ENCODE results near the gene CD160.
A peak's percentile ranks its signal among the peaks of the same experiment; 100 is the strongest.
"Not testable (repeated sequence)": the region's sequence is repeated elsewhere in the genome, so short reads cannot be mapped to it uniquely, and the experiment has no call there.

CD160 gene, protein sequence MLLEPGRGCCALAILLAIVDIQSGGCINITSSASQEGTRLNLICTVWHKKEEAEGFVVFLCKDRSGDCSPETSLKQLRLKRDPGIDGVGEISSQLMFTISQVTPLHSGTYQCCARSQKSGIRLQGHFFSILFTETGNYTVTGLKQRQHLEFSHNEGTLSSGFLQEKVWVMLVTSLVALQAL

DNA sequence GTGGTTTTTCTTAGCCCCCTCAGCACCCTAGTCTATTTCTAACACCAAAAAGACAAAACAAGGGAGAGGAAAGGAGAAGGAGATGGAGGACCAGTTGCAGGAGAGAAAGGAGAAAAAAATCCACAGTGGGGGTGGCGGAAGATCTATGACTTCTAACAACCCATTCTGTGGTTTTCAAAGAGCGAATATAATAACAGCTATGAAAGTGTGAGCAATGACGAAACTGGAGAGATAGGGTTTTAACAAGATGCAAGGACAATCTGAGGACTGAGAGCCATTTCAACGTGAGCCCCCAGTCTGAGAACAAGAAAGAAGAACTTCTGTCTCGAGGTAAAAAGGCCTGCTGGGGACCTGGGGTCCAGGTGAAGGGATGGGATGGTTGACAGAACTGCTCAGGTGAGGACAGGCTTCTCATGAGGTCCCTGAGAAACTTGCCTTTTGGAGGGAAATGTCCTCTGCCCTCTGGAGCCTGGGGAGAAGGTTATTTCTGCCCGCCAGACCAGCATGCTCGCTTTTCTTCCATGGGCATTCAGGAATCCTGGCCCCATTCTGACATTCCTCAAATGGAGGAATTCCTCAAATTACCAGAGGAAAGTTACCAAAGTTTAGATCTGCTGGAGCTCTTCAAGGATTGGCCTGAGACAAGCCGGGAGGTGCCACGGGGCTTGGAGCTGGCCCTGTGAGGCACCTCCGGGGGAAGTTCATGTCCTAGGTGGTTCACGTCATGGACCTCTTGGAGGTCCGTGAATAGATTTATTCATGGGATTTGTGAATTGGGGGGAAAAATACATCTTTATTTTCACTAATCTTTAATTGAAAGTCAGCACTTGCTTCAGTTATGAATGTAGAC, at the start of gene CD160:
TSS of gene CD160 (plus strand) at position 270 of the 850 bp plus-strand sequence. CDS start 8,829 bp downstream, outside the sequence.
- H3K9me3 Mint-ChIP-seq, result no peaks in the 10 kb centered on the region
- H3K27ac Mint-ChIP-seq, result no peak within 1 kb of the TSS
- H3K36me3 Mint-ChIP-seq (ENCODE audit: low read depth), result no peaks in the 10 kb centered on the region
- peaks cover 10% of the 10 kb centered on the region for H3K4me1 Mint-ChIP-seq (ENCODE audit: low read depth)
- peaks cover 22% of the 10 kb centered on the region for H3K27me3 Mint-ChIP-seq (ENCODE audit: low read depth)
- H3K4me3 Mint-ChIP-seq, result no peak within 1 kb of the TSS

GRCh38 chr1:145670995-145671745, 48.1 kb upstream of the CD160 start:
- not testable (repeated sequence) for H3K4me1 Mint-ChIP-seq (ENCODE audit: low read depth); H3K9me3 Mint-ChIP-seq; H3K4me3 Mint-ChIP-seq; H3K27ac Mint-ChIP-seq; H3K27me3 Mint-ChIP-seq (ENCODE audit: low read depth)
- H3K36me3 Mint-ChIP-seq (ENCODE audit: low read depth), result peaks cover 10% of the 10 kb centered on the region

DNA sequence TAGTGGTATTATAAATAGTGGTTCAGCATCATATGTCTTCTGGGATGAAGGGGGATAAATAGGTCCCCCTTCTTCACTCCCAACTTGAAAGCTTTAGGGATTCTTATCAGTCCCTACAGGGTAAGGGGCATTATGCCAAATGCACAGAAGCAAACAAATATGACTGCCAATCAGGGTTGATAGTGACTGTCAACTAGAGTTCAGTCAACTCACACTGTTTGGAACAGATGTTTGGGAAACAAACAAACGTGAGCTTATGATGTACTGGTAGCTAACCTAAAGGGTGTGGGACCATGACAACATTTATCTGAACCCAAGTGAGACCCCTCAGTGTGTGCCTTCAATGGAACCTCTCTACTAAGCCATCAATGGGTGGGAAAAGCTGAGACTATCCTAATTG, 46.1 kb upstream of the CD160 start:
- H3K27me3 Mint-ChIP-seq (ENCODE audit: low read depth); H3K4me1 Mint-ChIP-seq (ENCODE audit: low read depth); H3K4me3 Mint-ChIP-seq; H3K36me3 Mint-ChIP-seq (ENCODE audit: low read depth); H3K9me3 Mint-ChIP-seq; H3K27ac Mint-ChIP-seq: not testable (repeated sequence)

- peaks cover 12% of the 10 kb centered on the region for H3K4me1 Mint-ChIP-seq (ENCODE audit: low read depth)
- not testable (repeated sequence) for H3K27ac Mint-ChIP-seq; H3K27me3 Mint-ChIP-seq (ENCODE audit: low read depth); H3K4me3 Mint-ChIP-seq; H3K9me3 Mint-ChIP-seq; H3K36me3 Mint-ChIP-seq (ENCODE audit: low read depth)
Measured at GRCh38 chr1:145684858-145685257, 34.4 kb upstream of the CD160 start.

- not testable (repeated sequence) for H3K27ac Mint-ChIP-seq; H3K9me3 Mint-ChIP-seq; H3K36me3 Mint-ChIP-seq (ENCODE audit: low read depth); H3K27me3 Mint-ChIP-seq (ENCODE audit: low read depth); H3K4me3 Mint-ChIP-seq
- peaks cover 24% of the 10 kb centered on the region for H3K4me1 Mint-ChIP-seq (ENCODE audit: low read depth)
Measured at GRCh38 chr1:145686078-145686477, 33.2 kb upstream of the CD160 start.

- H3K36me3 Mint-ChIP-seq (ENCODE audit: low read depth), result peaks cover 6% of the 10 kb centered on the region
- H3K9me3 Mint-ChIP-seq, result no peaks in the 10 kb centered on the region
- no peak overlapping the region for H3K4me3 Mint-ChIP-seq
- H3K27me3 Mint-ChIP-seq (ENCODE audit: low read depth), result no peaks in the 10 kb centered on the region
- peaks cover 30% of the 10 kb centered on the region for H3K4me1 Mint-ChIP-seq (ENCODE audit: low read depth)
- no peak overlapping the region for H3K27ac Mint-ChIP-seq
Measured at GRCh38 chr1:145688328-145688727, 31.0 kb upstream of the CD160 start.

DNA sequence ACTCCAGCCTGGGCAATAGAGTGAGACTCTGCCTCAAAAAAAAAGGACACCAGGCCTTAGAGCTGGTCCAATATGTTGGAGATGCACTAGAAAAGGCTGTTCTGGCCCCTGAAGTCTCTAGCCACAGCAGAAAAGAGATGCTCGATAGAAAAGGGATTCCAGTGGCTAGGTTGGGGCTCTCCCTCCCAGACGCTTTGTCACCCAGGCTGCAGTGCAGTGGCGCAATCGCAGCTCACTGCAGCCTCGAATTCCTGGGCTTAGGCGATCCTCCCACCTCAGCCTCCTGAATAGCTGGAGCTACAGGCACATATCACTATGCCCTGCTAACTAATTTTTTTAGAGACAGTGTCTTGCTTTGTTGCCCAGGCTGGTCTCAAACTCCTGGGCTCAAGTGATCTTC, 30.4 kb upstream of the CD160 start:
- Mint-ChIP-seq H3K4me1 (ENCODE audit: low read depth) (peaks cover 30% of the 10 kb centered on the region), H3K9me3 (no peaks in the 10 kb centered on the region)

DNA sequence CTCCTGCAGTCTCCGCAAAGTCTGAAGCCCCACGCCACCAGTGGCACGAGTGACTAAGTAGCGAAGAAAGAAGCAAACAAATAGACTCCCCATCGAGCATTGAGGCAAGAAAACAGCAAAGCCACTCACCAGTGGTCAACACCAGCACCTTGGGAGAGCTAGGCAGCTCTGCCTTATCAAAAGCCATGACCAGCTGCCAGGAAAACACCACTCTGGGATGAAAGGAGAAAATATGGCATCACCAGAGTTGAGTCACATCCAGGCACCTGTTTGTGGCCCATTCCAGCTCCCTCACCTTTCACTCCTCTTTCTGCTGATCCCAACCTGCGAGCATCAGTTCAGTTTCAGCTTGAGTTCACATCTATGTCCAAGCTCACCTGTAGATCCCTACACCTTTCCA, 29.4 kb upstream of the CD160 start:
- peaks cover 30% of the 10 kb centered on the region for H3K4me1 Mint-ChIP-seq (ENCODE audit: low read depth)
- H3K36me3 Mint-ChIP-seq (ENCODE audit: low read depth), result peaks cover 6% of the 10 kb centered on the region
- peak overlapping the region; percentile 49 for H3K4me3 Mint-ChIP-seq
- H3K27ac Mint-ChIP-seq, result peak overlapping the region; percentile 61
- no peaks in the 10 kb centered on the region for H3K27me3 Mint-ChIP-seq (ENCODE audit: low read depth)
- H3K9me3 Mint-ChIP-seq, result no peaks in the 10 kb centered on the region

More for the DNA sequence above, 30.4 kb upstream of the CD160 start:
- no peaks in the 10 kb centered on the region for H3K27me3 Mint-ChIP-seq (ENCODE audit: low read depth)
- no peak overlapping the region for H3K27ac Mint-ChIP-seq
- H3K36me3 Mint-ChIP-seq (ENCODE audit: low read depth), result peaks cover 6% of the 10 kb centered on the region
- H3K4me3 Mint-ChIP-seq, result no peak overlapping the region

DNA sequence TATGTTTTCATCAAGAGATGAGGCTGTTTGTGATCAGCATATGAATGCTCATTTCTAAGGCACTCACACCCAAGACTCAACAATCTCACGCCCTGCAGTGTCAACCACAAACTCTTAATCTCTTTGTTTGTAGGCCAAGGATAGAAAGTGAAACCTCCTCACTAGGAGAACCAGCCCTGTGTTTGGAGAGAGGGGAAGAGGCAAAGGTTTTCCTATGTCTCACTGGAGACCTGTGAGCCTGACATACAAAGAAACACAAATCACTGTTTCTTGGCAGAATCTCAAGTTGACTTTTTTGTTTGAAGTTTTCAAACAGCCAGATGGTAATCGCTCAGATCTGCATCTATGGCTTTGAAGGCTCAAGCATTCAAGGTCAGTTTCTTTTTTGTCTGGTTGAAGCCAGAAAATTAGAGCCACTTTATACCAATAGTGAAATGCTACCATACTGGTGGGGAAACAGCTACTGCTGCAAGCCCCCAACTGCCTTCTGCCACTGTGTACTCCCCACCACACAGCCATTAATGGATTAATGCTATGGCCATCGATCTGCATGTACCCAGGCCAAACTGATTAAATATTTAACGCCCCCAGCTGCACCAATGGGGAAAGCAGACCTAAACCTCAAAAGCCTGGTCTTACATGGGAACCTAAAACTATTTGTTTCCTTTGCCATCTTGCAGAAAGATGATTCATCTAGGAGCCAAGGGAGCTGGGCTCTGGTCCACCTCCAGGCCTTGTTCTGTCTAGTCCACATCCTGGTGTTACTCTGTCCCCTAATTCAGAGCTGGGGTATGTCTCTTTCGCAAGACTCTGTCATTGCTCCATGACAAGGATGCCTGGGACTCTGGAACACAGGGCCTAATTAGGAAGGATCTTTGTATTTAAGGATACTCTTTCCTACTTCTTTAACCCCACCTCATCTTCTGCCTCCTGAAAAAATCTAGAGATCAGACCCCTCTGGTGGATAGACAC, 28.4 kb upstream of the CD160 start:
- peaks cover 4% of the 10 kb centered on the region for H3K36me3 Mint-ChIP-seq (ENCODE audit: low read depth)
- H3K27me3 Mint-ChIP-seq (ENCODE audit: low read depth), result no peaks in the 10 kb centered on the region
- no peaks in the 10 kb centered on the region for H3K9me3 Mint-ChIP-seq
- H3K4me3 Mint-ChIP-seq, result peak overlapping the region; percentile 1
- peak overlapping the region; percentile 61 for H3K27ac Mint-ChIP-seq
- H3K4me1 Mint-ChIP-seq (ENCODE audit: low read depth), result peaks cover 30% of the 10 kb centered on the region

DNA sequence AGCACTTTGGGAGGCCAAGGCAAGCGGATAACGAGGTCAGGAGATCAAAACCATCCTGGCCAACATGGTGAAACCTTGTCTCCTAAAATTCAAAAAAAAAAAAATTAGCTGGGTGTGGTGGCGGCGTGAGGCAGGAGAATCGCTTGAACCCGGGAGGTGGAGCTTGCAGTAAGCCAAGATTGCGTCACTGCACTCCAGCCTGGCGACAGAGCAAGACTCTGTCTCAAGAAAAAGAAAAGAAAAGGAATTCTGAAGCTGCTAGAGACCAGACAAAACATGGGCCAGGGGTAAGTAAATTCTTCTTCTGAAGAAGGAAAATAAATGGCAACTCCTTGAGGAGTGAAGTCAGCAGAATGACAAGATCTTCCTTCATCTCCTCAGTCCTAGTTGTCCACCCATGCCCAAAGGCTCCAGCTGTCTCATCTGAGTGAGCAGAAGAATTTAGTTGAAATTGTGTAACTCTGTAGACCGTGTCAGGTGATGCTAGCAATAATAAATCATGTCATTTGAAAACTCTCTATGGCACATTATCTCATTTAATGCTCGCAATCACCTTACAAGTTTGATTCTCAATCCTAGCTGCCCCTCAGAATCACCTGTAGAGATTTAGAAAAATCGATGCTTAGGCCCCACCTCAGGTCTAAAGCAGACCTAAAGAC, 26.4 kb upstream of the CD160 start:
- no peak overlapping the region for H3K4me3 Mint-ChIP-seq
- peaks cover 6% of the 10 kb centered on the region for H3K27me3 Mint-ChIP-seq (ENCODE audit: low read depth)
- H3K9me3 Mint-ChIP-seq, result no peaks in the 10 kb centered on the region
- H3K27ac Mint-ChIP-seq, result no peak overlapping the region
- H3K4me1 Mint-ChIP-seq (ENCODE audit: low read depth), result peaks cover 30% of the 10 kb centered on the region
- peaks cover 4% of the 10 kb centered on the region for H3K36me3 Mint-ChIP-seq (ENCODE audit: low read depth)

DNA sequence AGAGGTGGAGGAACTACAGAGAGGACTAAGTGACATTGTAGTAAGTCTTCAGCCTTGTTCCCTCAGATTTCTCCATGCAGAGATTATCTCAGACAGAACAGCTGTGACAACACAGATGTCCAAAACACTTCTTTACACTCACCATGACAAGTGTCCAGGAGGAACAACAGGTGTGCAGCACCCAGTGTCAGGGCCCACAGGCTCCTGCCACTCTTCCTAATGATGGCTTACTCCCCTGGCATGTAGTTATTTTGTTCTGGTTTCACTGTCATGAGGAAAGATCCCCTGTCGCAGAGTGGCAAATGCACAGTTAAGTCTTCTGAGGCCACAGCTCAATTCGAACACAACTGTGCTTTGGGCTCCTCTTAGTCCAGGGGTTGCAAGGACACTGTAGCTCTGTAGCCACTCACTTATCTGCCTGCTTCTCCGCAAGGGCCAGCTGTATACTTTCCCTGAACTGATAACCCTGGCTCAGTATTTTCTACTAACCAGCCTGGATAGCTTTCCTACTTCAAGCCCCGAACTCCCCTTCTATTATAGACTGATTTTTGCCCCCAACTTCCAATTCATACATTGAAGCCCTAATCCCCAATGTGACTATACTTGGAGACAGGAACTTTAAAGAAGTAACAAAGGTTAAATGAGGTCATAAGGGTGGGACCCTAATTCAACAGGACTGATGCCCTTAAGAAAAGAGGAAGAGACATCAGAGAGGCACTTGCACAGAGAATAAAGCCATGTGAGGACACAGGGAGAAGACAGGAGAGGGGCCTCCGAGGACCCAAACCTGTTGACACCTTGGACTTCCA, 23.3 kb upstream of the CD160 start:
- no peaks in the 10 kb centered on the region for H3K9me3 Mint-ChIP-seq
- no peak overlapping the region for H3K4me3 Mint-ChIP-seq
- no peak overlapping the region for H3K27ac Mint-ChIP-seq
- H3K4me1 Mint-ChIP-seq (ENCODE audit: low read depth), result peaks cover 6% of the 10 kb centered on the region
- no peaks in the 10 kb centered on the region for H3K36me3 Mint-ChIP-seq (ENCODE audit: low read depth)
- peaks cover 20% of the 10 kb centered on the region for H3K27me3 Mint-ChIP-seq (ENCODE audit: low read depth)

DNA sequence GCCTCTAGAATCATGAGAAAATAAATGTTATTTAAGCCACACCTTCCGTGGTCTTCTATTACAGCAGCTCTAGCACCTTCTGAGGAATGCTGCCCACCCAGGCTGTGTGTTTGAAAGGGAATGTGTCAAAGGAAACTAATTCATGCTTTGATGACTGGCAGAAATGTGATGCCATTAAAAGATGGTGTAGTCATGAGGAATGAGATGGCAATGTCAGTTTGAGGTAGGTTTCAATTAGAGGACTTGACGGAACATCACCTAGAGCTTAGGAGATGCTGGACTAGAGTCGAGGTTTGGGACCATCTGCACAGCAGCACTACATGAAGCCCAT, 22.7 kb upstream of the CD160 start:
- H3K4me1 Mint-ChIP-seq (ENCODE audit: low read depth), result peaks cover 3% of the 10 kb centered on the region
- H3K27me3 Mint-ChIP-seq (ENCODE audit: low read depth), result peaks cover 25% of the 10 kb centered on the region
- no peaks in the 10 kb centered on the region for H3K36me3 Mint-ChIP-seq (ENCODE audit: low read depth)
- H3K9me3 Mint-ChIP-seq, result no peaks in the 10 kb centered on the region
- no peak overlapping the region for H3K4me3 Mint-ChIP-seq
- no peak overlapping the region for H3K27ac Mint-ChIP-seq

DNA sequence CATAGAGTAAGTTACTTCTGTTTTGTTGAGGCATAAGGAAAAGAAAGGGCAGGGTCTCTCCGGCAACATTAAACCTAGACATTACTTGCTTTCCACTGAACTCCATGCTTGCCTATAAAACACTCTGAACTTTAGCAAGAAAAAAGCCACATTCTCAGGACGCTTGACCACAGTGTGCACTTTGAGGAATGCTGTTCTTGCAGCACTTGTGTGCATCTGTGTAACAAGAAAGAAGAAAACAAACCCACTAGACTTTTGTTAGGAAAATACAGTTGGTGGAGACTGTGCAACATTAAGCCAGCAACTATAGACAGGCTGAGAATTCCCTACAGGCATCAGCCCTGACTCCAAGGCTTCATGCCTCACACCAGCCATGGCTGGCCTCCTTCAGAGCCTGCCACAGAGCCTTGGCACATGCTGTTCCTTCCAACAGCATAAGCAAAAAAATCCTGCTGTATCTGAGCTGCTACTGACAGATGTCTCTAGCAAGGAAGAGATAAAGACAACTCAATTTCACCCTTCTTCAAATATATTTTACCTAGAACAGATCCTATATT, 17.9 kb upstream of the CD160 start:
- Mint-ChIP-seq H3K4me1 (ENCODE audit: low read depth) (no peaks in the 10 kb centered on the region), H3K27ac (no peak overlapping the region), H3K4me3 (no peak overlapping the region), H3K36me3 (ENCODE audit: low read depth) (no peaks in the 10 kb centered on the region), H3K27me3 (ENCODE audit: low read depth) (peaks cover 40% of the 10 kb centered on the region), H3K9me3 (no peaks in the 10 kb centered on the region)
